ENCODE measurements around the gene SFI1. TPM values are rescaled to one million over a fixed set of nuclear protein-coding genes. Genes with fewer than 3 reads are reported as not detected.

Gene SFI1
- total and polyA plus RNA-seq, 4 donors: 3.1 to 16.2 (median 7.4) TPM

- DNase-seq (ENCODE audit: low spot score): no peak
- no peaks in the 10 kb centered on the region for H3K9me3 ChIP-seq (ENCODE audit: control insufficient read depth in 4 of 4, low read length in 3 of 4)
- TF ChIP-seq CTCF (IDR thresholded peaks at IDR 0.05; ENCODE audit: low read depth, low read length, missing input control) (no peak), SP1 (IDR thresholded peaks at IDR 0.05) (no peak), FOXA2 (IDR thresholded peaks at IDR 0.05) (no peak), ATF3 (IDR thresholded peaks at IDR 0.05) (no peak), REST (IDR thresholded peaks at IDR 0.05) (no peak), ZBTB33 (IDR thresholded peaks at IDR 0.05) (no peak), RXRA (IDR thresholded peaks at IDR 0.05) (no peak), NR2F2 (IDR thresholded peaks at IDR 0.05) (no peak), TAF1 (conservative IDR thresholded peaks at IDR 0.05) (no peak), HNF4G (IDR thresholded peaks at IDR 0.05) (no peak), RAD21 (IDR thresholded peaks at IDR 0.05) (no peak), YY1 (IDR thresholded peaks at IDR 0.05) (no peak), EGR1 (IDR thresholded peaks at IDR 0.05; ENCODE audit: low read depth in 2 of 2) (no peak), GABPA (IDR thresholded peaks at IDR 0.05 in 1 of 2, conservative IDR thresholded peaks at IDR 0.05 in 1 of 2) (no peak), JUND (IDR thresholded peaks at IDR 0.05) (no peak), HNF4A (conservative IDR thresholded peaks at IDR 0.05) (no peak), MAX (IDR thresholded peaks at IDR 0.05) (no peak), FOXA1 (IDR thresholded peaks at IDR 0.05) (no peak)
- H3K27me3 ChIP-seq (ENCODE audit: control insufficient read depth in 4 of 4, insufficient read depth in 4 of 4, low read length in 3 of 4): no peaks in the 10 kb centered on the region
- H3K4me3 ChIP-seq (ENCODE audit: low read depth in 1 of 3, low read length in 3 of 3): no peak overlapping the region
- peaks cover 0 to 4% (median 3%) of the 10 kb centered on the region in 4 donors for H3K36me3 ChIP-seq (ENCODE audit: control insufficient read depth in 4 of 4, insufficient read depth in 3 of 4, low read depth in 1 of 4, low read length in 3 of 4)
- no peak overlapping the region for H3K27ac ChIP-seq (ENCODE audit: low read depth in 1 of 2, low read length in 2 of 2)
- WGBS: 93% methylated on average over 5 of the region's 5 CpGs
- H3K9ac ChIP-seq (ENCODE audit: low read depth in 1 of 2, low read length in 2 of 2): no peak overlapping the region
- no peaks in the 10 kb centered on the region for H3K4me1 ChIP-seq (ENCODE audit: control insufficient read depth in 4 of 4, insufficient read depth in 4 of 4, low read length in 3 of 4)
Measured at GRCh38 chr22:31572939-31573338, 76.6 kb downstream of the SFI1 start.

Data from liver (tissue), 9 donors.